ENCODE data around the gene ASCC2.
A peak's percentile ranks its signal among the peaks of the same experiment; 100 is the strongest.
"Not testable (repeated sequence)": the region's sequence is repeated elsewhere in the genome, so short reads cannot be mapped to it uniquely, and the experiment has no call there.

Gene ASCC2

DNA sequence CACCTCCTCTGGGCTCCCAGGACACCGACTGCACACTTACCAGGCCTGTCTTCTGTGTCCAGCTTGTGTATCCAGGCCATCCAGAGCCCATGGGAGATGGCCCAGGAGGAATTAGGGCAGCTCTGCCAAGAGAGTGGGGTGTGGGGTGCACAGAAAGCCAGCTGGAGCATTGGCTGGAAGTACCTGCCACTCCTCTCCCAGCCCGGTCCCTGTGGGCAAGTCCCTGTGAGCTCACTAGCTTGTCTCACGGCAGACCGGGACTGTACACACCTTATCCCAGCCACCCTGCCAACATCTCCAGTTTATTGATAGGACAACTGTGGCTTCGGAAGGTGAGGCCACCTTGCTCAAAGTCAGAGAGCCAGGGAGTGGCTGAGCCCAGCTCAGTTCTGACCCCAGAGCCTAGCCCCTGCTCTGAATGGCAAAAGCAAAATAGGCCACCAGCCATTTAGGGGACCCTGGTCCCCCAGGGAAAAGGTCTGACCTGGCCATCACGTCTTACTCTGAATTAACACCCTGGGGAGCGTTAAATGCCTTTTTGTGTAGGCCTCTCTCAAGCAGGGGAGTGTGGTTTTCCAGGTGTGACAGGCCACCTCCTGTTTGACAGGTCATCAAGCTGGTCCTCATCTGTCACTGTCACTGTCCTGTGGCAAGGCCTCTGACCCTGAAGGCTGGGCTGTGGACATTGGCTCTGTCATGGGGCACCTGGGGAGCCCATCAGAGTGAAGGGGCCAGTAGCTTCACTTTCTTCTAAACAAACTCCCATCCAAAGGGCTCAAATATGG, 55.8 kb downstream of the ASCC2 start:
- DNase-seq, result no peak

DNA sequence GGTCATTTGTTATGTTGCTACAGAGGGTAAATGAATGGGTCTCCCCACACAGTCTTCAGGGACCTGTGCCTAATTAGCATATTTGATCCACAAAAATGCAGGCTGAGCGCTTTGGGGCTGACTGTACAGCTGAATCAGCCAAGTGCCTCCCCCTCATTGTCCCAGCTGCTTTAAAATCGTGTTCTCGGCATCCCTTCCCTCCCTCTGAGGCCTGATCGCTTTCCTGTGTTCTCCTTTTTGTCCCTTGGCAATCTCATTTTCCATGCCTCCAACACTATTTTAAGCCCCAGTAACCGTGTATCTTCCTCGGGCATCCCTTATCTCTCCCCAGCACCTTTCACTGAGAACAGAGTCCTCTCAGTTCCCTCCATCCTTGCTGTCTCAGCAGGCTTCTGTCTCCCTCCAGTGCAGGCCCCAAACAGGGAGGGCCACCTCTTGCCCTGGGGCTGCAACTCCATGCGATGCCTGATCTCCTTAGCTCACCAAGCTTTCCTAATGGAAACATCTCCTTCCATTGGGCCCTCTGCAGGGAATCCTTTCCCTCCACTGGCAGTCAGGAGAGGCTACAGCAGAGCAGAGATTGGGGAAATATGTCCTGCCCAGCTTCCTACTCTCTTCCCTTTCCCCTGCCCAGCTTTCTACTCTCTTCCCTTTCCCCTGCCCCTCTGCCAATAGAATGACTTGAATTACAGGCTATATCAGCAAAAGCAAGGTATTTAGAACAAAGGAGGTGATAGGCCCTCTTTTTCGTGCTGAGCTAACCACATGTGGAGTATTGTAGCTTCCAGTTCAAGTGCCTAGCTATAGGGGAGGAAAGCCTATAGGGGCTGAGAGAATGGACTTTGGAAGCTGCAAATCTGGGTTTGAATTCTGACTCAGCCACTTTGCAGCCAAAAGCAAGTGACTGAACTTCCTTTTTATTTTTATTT, 57.1 kb downstream of the ASCC2 start:
- DNase-seq, result no peak

GRCh38 chr22:29780220-29780619, 57.9 kb downstream of the ASCC2 start:
- DNase-seq, result no peak

GRCh38 chr22:29773233-29773632, 64.8 kb downstream of the ASCC2 start:
- DNase-seq, result peak; percentile 10

GRCh38 chr22:29772170-29772641, 65.9 kb downstream of the ASCC2 start:
- DNase-seq, result peak; percentile 39

GRCh38 chr22:29769723-29770321, 68.3 kb downstream of the ASCC2 start:
- peak; percentile 22 for DNase-seq

- DNase-seq, result no peak
These were observed 69.9 kb downstream of the ASCC2 start for GRCh38 chr22:29768052-29768693.

DNA sequence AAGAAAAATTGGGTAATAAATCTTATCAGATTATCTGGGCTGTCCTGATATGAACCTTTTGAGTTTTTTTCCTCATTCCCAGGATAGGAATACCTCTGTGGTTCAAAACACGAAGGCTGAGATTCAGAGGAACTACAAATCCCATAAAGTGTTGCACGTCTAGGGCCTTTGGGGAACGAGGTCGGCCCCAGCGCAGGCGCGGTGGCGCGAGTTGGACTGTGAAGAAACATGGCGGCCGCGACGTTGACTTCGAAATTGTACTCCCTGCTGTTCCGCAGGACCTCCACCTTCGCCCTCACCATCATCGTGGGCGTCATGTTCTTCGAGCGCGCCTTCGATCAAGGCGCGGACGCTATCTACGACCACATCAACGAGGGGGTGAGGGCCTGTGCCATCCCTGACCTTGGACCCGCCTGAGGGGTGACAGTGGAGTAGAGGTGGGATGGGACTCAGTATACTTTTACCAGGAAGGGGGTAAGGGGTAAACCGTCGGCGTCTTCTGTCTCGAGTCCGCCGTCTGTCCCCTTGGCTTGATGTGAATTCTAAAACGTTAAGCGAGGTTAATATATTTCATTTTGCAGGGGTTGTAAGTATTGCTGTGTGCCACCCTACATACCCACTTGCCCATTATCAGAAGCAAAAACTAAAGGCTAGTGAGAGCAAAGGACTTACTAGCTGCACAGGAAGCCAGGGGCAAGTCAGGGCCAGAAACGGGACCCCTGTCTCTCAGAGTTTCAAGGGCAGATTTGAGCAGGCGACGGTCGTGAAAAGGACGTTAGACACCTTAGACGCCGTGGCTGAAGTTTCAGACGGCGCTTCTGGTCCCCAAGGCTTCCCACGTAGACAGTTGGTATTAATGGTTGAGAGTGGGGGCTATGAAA, 70.7 kb downstream of the ASCC2 start, which contains the start of gene UQCR10:
TSS of gene UQCR10 (plus strand) at position 199 of the 881 bp plus-strand sequence. CDS start at position 229, 30 bp downstream.
- DNase-seq, result peak; percentile 84

- DNase-seq, result peak; percentile 93
These were observed 71.4 kb downstream of the ASCC2 start, which contains the start of gene ZMAT5 for GRCh38 chr22:29766632-29767170. Gene ZMAT5 (minus strand): TSS chr22:29767007. CDS start chr22:29748544, 18,463 bp downstream.

- DNase-seq, result peak; percentile 58
These were observed 72.0 kb downstream of the ASCC2 start for GRCh38 chr22:29765905-29766631.

- DNase-seq, result peak; percentile 82
These were observed 75.8 kb downstream of the ASCC2 start for GRCh38 chr22:29762263-29762662.

DNA sequence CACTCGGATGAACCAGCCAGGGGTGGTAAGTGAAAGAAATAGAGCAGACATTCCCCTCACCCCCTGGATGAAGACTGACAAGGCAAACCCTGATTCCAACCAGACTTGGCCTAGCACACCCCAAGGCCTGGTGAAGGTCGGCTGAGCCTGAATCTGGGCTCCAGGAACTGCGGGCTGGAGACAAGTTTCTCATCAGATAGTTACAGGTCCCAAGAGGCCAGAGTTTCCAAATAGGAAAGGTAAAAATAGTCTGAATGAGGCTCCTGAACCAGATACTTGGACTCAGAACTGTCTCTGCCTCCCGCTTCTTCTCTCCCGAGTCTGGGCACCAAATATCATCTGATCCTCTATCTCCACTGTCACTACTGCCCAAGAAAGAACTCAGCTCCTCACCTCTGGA, 79.1 kb downstream of the ASCC2 start:
- no peak for DNase-seq

DNA sequence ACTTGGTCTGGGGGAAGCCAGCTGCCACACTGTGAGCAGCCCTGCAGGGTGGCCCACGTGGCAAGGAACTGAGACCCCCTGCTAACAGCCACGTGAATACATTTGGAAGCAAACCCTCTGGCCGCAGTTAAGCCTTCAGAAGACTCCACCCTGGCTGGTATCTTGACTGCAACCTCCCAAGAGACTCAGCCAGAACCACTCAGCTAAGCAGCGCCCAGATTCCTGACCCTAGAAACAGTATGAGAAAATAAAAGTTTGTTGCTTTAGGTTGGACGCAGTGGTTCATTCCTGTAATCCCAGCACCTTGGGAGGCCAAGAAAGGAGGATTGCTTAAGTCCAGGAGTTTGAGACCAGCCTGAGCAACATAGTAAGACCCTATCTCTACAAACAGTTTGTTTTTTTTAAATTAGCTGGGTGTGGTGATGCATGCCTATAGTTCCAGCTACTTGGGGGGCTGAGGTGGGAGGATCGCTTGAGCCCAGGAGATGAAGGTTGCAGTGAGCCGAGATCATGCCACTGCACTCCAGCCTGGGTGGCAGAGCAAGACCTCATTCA, 79.9 kb downstream of the ASCC2 start:
- no peak for DNase-seq

DNA sequence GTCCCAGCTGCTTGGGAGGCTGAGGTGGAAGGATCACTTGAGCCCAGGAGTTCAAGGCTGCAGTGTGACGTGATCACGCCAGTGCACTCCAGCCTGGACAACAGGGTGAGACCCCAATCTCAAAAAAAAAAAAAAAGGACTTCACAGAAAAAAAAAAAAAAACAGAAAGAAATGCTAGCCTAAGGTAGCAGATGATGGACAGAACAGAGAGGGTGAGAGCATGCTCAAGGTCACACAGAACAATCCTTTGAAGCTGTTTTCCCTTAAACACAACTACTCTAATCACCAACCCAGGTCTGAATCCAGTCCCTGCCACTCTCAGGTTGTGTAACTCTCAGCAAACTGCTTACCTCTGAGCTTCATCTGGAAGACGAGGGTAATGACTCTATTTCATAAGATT, 81.0 kb downstream of the ASCC2 start:
- DNase-seq, result no peak

DNA sequence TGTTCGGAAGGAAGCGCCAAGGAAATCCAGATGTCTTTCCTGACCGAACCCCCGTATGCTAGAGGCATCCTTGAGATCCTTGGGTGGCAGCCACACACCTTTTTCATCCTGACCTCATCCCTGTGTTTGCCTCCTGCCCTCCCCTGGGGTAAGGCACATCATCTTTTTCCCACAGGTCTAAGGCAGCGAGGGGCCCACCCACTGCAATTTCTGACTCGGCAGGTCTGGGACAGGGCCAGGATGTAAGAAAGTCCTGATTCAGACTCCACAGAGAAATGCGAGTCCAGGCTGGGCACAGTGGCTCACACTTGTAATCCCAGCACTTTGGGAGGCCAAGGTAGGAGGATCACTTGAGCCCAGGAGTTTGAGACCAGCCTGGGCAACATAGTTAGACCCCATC, 81.7 kb downstream of the ASCC2 start:
- no peak for DNase-seq

- DNase-seq, result no peak
These were observed 82.2 kb downstream of the ASCC2 start for GRCh38 chr22:29755889-29756288.

- DNase-seq, result not testable (repeated sequence)
These were observed 83.2 kb downstream of the ASCC2 start for GRCh38 chr22:29754658-29755395.

DNA sequence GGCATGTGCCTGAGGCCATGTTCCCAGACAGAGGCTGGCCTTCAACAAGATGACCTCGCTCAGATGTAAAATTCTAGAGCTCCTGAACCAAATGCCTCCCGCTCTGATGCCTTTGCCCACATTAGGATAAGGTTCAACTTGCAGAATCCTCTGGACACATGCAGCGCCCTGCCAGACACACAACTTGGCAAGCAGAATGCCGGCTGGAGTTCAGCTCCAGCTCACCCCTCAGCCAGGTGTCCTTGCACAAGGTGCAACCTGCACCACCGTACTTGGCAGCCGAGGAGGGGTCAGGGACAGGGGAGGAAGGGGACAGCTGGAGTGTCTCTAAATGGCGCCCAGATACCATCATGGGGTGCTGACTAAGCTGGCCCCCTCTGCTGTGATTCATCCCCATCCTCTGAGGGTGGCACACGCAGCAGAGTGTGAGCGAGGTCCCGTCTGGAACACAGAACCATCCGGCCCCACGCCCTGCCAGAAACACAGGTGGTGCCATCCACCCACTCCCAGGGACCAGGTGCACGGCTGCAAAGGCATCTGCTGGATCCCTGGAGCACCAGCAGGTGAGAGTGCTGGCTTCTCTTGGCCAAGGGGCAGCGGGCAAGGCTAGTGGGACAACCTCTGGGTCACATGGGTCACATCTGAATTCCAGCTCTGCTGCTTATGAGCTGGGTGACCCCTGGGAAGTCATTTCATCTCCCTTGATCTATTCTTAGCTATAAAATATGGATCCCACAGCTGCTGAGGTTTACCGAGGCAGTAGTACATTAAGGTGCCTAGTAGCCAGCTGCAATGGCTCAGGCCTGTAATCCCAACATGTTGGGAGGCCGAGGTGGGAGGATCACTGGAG, 84.0 kb downstream of the ASCC2 start:
- DNase-seq, result no peak

Measured in DMS53 (cell line).